RKO (cell line): ENCODE results near the gene ZSCAN29.

Source experiments
- DNase-seq: peaks from one replicate; pipeline ENCODE4 v3.0.0-alpha.2; 2016; ENCODE audit warnings: low spot score

Gene ZSCAN29

GRCh38 chr15:43347114-43347513, 23.7 kb downstream of the ZSCAN29 start:
- DNase-seq = no peak

DNA sequence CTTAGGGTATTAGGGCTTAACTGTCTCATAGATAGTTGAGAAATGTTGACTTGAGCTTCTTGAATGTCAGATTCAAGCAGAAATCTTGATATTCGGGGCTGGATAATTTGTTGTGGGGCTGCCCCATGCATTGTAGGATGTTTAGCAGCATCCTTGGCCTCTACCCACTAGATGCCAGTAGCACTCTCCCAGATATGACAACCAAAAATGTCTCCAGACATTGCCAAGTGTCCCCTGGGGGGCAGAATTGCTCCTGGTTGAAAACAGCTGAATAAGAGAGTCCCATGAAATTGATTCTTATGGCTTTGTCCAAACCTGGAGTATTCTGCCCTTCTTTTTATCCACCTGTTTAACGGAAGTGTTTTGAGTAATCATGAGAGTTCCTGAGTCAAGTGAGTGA, 24.5 kb downstream of the ZSCAN29 start:
- peak; percentile 22 for DNase-seq

- DNase-seq = no peak
Measured at GRCh38 chr15:43330780-43331087, 40.1 kb downstream of the ZSCAN29 start.

GRCh38 chr15:43329960-43330779, 40.7 kb downstream of the ZSCAN29 start, which contains the start of gene LCMT2:
Gene LCMT2 (minus strand): TSS chr15:43330573. CDS start chr15:43330489, 84 bp downstream.
- DNase-seq = no peak

GRCh38 chr15:43329217-43329959, 41.5 kb downstream of the ZSCAN29 start:
- no peak for DNase-seq

DNA sequence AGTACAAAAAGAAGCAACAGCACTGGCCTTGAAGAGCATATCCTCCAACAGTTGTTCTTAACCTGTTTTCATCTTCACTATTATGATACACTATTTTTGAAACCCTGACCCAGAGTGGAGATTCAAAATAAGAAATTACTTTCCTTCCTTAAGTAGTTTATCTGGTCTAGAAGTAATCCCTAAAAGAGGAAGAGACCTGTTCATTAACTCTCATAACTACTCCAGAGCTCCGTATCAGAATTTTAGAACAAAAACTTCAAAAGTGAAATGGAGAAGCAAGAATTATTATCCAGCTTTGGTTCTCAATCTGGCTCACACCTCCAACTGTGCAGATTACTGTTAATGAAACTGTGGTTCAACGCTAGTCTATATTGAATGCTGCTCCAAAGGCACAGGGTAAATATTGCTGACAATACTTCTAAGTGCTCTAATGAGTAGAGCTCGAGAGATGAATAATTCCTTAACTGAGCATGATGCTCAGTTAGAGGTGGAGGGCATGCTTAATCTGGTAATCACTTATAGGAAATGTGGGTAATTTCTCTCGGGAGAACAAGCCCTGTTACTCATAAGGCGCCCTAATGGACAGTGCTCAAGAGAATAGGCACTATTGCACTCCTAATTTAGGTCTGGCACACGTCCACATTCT, 45.7 kb downstream of the ZSCAN29 start:
- no peak for DNase-seq

DNA sequence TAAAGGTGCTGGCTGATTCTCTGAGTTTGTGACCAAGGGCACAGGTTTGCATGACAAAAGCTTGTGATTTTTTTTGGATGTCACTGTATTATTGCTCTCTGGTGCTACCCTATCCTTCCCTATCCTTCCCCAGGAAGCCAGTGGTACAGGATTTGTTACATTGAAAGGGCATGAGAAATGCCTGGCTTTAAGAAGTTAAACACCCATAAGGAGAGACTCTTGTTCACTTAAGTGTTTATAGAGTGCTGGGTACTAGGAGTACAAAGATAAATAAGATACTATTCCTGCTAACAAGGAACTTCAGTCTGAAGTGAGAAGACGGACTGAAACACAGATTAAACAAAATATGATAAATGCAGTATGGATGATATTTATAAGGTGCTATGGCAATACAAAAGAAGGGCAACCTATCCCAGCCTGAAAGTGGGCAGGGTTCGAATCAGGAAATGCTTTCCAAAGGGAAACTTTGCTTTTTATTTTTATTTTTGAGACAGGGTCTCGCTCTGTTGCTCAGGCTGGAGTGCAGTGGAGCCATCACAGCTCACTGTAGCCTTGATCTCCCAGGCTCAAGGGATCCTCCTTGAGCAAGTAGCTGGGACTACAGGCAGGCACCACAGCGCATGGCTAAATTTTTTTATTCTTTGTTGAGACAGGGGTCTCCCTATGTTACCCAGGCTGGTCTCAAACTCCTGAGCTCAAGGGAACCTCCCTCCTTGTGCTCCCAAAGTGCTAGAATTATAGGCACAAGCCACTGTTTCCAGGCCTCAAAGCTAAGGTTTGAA, 51.7 kb downstream of the ZSCAN29 start:
- no peak for DNase-seq

DNA sequence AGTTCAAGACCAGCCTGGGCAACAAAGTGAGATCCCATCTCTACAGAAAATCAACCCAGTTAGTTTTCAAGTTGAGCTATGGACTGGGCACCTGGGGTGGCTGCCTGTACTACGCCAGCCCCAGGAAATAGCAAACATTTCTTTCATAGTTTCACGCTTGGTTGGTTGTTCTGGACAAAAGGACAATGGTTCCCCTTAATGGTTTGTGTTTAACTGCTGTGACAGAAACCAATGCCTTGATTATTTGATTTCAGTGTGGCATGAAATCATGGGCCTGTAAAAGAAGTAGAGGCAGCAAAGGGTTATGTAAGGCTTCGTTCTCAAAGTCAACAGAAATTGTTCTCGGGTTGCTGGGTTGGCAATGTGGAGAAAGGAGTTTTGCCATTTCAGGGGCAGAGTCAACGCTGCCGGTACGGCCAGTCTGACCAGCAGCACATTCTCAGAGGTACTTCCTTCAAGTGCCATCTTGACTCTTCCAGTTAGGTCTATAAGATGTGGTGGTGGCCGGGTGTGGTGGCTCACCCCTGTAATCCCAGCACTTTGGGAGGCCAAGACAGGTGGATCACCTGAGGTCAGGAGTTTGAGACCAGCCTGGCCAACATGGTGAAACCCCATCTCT, 53.2 kb downstream of the ZSCAN29 start:
- DNase-seq = no peak

- DNase-seq = no peak
Measured at GRCh38 chr15:43316971-43317346, 53.9 kb downstream of the ZSCAN29 start.

- no peak for DNase-seq
Measured at GRCh38 chr15:43316016-43316970, 54.5 kb downstream of the ZSCAN29 start.

GRCh38 chr15:43314171-43314570, 56.7 kb downstream of the ZSCAN29 start:
- no peak for DNase-seq

DNA sequence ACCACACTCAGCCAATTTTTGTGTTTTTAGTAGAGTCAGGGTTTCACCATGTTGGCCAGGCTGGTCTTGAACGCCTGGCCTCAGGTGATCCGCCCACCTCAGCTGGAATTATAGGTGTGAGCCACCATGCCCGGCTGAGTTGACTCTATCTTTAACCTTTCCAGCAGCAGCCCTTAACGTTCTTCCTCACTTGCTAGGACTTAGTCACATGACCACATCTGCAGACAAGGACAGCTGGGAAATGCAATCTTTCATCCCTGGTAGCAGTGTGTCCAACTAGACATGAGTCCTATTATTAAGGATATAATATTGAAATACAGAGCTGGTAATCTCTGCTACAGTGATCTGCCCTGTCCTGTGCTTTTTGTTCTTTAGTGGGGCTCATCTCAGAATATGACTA, 58.5 kb downstream of the ZSCAN29 start:
- DNase-seq = no peak
